DOHH2 (cell line): ENCODE results near the gene PTGFR.

ENCODE experiments used
- EZH2phosphoT487 ChIP-seq: fragments of 200-600 bp; sonication (generic); IDR thresholded peaks from 2 replicates; pipeline ENCODE4 v1.6.1; 2017; ENCODE audit warnings: borderline replicate concordance, mild to moderate bottlenecking, antibody characterized with exemption, low read length, moderate library complexity, mixed read lengths
- TF ChIP-seq, protein P1 (sequence below): fragments of 200-600 bp; sonication (generic); IDR thresholded peaks from one replicate; pipeline ENCODE4 v1.5.1; 2014; ENCODE audit warnings: antibody characterized with exemption, mild to moderate bottlenecking, low read depth, low read length; ENCODE audit not compliant: poor library complexity, severe bottlenecking

- TF ChIP-seq, protein P1, sequence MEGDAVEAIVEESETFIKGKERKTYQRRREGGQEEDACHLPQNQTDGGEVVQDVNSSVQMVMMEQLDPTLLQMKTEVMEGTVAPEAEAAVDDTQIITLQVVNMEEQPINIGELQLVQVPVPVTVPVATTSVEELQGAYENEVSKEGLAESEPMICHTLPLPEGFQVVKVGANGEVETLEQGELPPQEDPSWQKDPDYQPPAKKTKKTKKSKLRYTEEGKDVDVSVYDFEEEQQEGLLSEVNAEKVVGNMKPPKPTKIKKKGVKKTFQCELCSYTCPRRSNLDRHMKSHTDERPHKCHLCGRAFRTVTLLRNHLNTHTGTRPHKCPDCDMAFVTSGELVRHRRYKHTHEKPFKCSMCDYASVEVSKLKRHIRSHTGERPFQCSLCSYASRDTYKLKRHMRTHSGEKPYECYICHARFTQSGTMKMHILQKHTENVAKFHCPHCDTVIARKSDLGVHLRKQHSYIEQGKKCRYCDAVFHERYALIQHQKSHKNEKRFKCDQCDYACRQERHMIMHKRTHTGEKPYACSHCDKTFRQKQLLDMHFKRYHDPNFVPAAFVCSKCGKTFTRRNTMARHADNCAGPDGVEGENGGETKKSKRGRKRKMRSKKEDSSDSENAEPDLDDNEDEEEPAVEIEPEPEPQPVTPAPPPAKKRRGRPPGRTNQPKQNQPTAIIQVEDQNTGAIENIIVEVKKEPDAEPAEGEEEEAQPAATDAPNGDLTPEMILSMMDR: no peak
- no peak for TF ChIP-seq EZH2phosphoT487
These were observed 6.4 kb downstream of the PTGFR start for GRCh38 chr1:78497201-78497600.
